Measurements from ENCODE around the gene GRK5.
A peak's percentile ranks its signal among the peaks of the same experiment; 100 is the strongest.
"Not testable (repeated sequence)": the region's sequence is repeated elsewhere in the genome, so short reads cannot be mapped to it uniquely, and the experiment has no call there.

The GRK5 gene

DNA sequence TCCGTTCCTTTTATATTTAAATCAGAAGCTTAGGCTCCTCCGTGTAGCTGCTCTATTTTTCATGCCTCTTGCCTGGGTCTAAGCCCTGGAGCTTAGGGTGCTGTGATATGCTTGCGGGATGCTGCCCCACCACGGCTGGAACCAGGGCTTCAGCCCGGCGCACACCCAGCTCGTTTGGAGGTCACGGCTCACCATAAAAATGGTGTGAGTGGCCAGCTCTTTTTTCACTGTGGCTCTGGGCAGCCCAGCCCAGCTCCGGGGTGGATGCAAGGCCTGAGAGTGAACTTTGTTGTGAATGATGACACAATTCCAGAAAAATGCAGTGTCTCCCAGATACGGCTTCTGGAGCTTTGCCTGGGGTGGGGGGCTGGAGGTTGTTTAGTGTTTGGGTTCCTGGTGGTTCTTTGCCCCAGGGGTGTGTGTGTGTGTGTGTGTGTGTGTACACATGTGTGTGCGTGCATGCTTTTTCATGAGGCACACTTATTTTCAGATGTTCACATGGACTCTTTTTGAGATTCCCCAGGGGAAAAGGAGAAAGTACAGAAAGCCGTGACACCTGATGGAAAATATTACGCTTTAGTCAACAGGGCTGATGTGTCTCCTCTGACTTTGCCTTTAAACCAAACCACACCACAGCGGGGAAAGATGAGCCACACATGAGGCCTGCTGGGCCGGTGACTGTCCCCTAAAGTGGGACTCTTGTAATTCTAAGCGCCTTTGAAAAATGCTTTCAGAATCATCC lies 46.2 kb downstream of the GRK5 start:
- H3K27ac ChIP-seq (ENCODE audit: low read depth, low read length) = peak overlapping the region; percentile 58
- H3K36me3 ChIP-seq (ENCODE audit: control insufficient read depth in 1 of 2, insufficient read depth in 2 of 2, low read length in 2 of 2) = no peaks in the 10 kb centered on the region
- H3K9ac ChIP-seq (ENCODE audit: low read depth in 1 of 2, low read length in 2 of 2) = peak overlapping the region in 1 of 2 donors; percentile 55
- peaks cover 35 to 40% of the 10 kb centered on the region in 2 donors for H3K4me1 ChIP-seq (ENCODE audit: control insufficient read depth in 1 of 2, insufficient read depth in 2 of 2, low read length in 2 of 2)
- H3K4me3 ChIP-seq (ENCODE audit: low read depth in 1 of 2, low read length in 2 of 2) = no peak overlapping the region
- H3K9me3 ChIP-seq (ENCODE audit: control insufficient read depth in 1 of 2, low read length in 2 of 2) = no peaks in the 10 kb centered on the region
- no peaks in the 10 kb centered on the region for H3K27me3 ChIP-seq (ENCODE audit: control insufficient read depth in 1 of 2, insufficient read depth in 2 of 2, low read length in 2 of 2)

DNA sequence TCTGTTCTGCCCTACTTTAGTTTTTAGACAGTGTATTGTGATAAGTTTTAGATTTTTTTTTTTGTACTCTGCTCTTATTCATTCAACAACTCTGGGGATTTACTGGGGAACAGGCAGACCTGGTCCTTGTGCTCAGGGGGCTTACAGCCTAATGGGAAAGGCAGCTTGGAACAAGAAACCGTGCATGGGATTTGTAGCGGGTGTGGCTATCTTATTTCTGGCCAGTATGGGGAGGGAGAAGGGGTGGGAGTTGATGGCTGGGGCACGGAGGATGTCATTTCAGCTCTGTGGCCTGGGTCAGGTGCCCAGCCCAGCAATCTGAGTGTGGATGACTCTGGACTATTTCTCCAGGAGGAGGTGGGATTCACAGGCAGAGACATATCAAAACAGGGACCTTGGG lies 47.0 kb downstream of the GRK5 start:
- Histone ChIP-seq H3K4me3 (ENCODE audit: low read depth in 1 of 2, low read length in 2 of 2) (no peak overlapping the region), H3K36me3 (ENCODE audit: control insufficient read depth in 1 of 2, insufficient read depth in 2 of 2, low read length in 2 of 2) (no peaks in the 10 kb centered on the region), H3K9me3 (ENCODE audit: control insufficient read depth in 1 of 2, low read length in 2 of 2) (no peaks in the 10 kb centered on the region), H3K4me1 (ENCODE audit: control insufficient read depth in 1 of 2, insufficient read depth in 2 of 2, low read length in 2 of 2) (peaks cover 35 to 40% of the 10 kb centered on the region in 2 donors), H3K9ac (ENCODE audit: low read depth in 1 of 2, low read length in 2 of 2) (no peak overlapping the region), H3K27me3 (ENCODE audit: control insufficient read depth in 1 of 2, insufficient read depth in 2 of 2, low read length in 2 of 2) (no peaks in the 10 kb centered on the region), H3K27ac (ENCODE audit: low read depth, low read length) (peak overlapping the region; percentile 58)

DNA sequence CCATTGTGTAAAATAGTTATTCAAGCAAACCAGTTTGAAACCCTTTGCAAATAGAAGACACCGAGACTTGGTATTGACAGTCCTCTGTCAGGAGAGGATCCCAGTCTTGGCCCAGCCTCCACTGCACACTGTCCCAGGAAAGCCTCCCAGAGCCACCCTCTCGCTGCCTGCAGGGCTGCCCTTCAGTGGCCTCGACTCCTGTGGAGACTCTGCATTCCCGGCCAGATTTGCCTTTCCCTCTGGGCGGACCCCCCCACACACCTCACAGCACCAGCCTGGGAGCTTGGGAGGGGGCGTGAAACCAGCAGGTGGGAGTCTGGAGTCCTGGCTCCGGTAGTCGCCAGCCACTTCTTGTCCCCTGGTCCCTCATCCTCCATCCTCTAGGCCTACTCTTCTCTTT lies 48.7 kb downstream of the GRK5 start:
- Histone ChIP-seq H3K9ac (ENCODE audit: low read depth in 1 of 2, low read length in 2 of 2) (no peak overlapping the region), H3K27ac (ENCODE audit: low read depth, low read length) (no peak overlapping the region), H3K4me3 (ENCODE audit: low read depth in 1 of 2, low read length in 2 of 2) (no peak overlapping the region), H3K9me3 (ENCODE audit: control insufficient read depth in 1 of 2, low read length in 2 of 2) (no peaks in the 10 kb centered on the region), H3K4me1 (ENCODE audit: control insufficient read depth in 1 of 2, insufficient read depth in 2 of 2, low read length in 2 of 2) (peaks cover 31 to 40% of the 10 kb centered on the region in 2 donors), H3K27me3 (ENCODE audit: control insufficient read depth in 1 of 2, insufficient read depth in 2 of 2, low read length in 2 of 2) (no peaks in the 10 kb centered on the region), H3K36me3 (ENCODE audit: control insufficient read depth in 1 of 2, insufficient read depth in 2 of 2, low read length in 2 of 2) (no peaks in the 10 kb centered on the region)

DNA sequence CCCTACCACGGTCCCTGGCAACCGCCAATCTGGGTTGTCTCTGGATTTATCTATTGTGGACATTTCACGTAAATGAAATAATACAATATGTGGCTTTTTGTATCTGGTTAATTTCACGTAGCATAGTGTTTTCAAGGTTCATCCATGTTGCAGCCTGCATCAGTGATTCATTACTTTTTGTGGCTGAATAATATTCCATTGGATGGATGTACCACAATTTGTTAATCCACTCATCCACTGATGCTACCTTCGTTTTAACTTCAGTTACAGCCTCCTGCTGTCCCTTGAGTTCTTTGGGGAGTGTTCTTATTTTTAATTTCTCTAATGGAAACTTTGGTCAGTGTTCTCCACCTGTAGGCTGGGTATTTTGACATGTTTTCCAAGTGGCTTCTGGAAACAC lies 49.5 kb downstream of the GRK5 start:
- Histone ChIP-seq H3K9ac (ENCODE audit: low read depth in 1 of 2, low read length in 2 of 2) (no peak overlapping the region), H3K9me3 (ENCODE audit: control insufficient read depth in 1 of 2, low read length in 2 of 2) (no peaks in the 10 kb centered on the region), H3K4me3 (ENCODE audit: low read depth in 1 of 2, low read length in 2 of 2) (no peak overlapping the region), H3K36me3 (ENCODE audit: control insufficient read depth in 1 of 2, insufficient read depth in 2 of 2, low read length in 2 of 2) (no peaks in the 10 kb centered on the region), H3K27ac (ENCODE audit: low read depth, low read length) (no peak overlapping the region), H3K4me1 (ENCODE audit: control insufficient read depth in 1 of 2, insufficient read depth in 2 of 2, low read length in 2 of 2) (peaks cover 27 to 33% of the 10 kb centered on the region in 2 donors), H3K27me3 (ENCODE audit: control insufficient read depth in 1 of 2, insufficient read depth in 2 of 2, low read length in 2 of 2) (no peaks in the 10 kb centered on the region)

DNA sequence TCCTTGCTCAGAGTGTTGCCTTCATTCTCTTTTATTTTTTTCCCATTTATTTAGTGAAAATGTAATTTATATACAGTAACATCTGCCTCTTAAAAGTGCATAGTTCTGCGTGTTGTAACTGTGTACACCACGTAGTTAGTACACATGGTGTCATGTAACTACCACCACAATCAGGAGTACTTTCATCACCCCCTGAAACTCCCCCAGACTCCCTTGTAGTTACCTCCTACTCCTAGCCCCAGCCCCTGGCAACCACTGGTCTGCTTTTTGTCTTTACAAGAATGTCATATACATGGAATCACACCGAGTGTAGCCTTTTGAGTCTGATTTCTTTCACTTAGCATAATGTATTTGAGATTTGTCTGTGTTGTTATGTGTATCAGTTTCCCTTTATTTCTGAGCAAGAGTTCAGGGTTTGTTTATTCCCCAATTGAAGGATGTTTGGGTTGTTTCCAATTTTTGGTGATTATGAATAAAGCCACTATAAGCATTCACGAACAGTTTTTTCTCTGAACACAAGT lies 50.6 kb downstream of the GRK5 start:
- no peak overlapping the region for H3K9ac ChIP-seq (ENCODE audit: low read depth in 1 of 2, low read length in 2 of 2)
- no peaks in the 10 kb centered on the region for H3K27me3 ChIP-seq (ENCODE audit: control insufficient read depth in 1 of 2, insufficient read depth in 2 of 2, low read length in 2 of 2)
- H3K4me3 ChIP-seq (ENCODE audit: low read depth in 1 of 2, low read length in 2 of 2) = no peak overlapping the region
- no peak overlapping the region for H3K27ac ChIP-seq (ENCODE audit: low read depth, low read length)
- H3K36me3 ChIP-seq (ENCODE audit: control insufficient read depth in 1 of 2, insufficient read depth in 2 of 2, low read length in 2 of 2) = no peaks in the 10 kb centered on the region
- H3K9me3 ChIP-seq (ENCODE audit: control insufficient read depth in 1 of 2, low read length in 2 of 2) = no peaks in the 10 kb centered on the region
- peaks cover 17 to 22% of the 10 kb centered on the region in 2 donors for H3K4me1 ChIP-seq (ENCODE audit: control insufficient read depth in 1 of 2, insufficient read depth in 2 of 2, low read length in 2 of 2)

DNA sequence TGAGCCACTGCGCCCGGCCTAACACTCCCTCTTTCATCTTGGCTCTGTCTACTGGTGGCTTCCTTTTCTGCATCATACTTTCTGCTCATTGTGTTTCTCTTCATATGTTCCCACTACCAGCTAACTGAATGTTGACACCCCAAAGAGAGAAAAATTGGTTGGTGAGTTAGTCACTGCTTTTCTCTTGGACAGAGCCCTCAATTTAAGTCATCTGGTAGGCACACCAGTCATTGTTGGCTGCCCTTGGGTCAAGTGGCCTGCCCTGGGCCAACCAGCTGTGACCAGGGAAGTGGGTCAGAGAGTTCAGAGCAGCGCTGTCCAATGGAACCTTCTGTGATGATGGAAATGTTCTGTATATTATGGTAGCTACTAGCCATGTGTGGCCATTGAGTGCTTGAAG lies 52.0 kb downstream of the GRK5 start:
- Histone ChIP-seq H3K4me3 (ENCODE audit: low read depth in 1 of 2, low read length in 2 of 2) (no peak overlapping the region), H3K9me3 (ENCODE audit: control insufficient read depth in 1 of 2, low read length in 2 of 2) (no peaks in the 10 kb centered on the region), H3K36me3 (ENCODE audit: control insufficient read depth in 1 of 2, insufficient read depth in 2 of 2, low read length in 2 of 2) (no peaks in the 10 kb centered on the region), H3K27ac (ENCODE audit: low read depth, low read length) (no peak overlapping the region), H3K4me1 (ENCODE audit: control insufficient read depth in 1 of 2, insufficient read depth in 2 of 2, low read length in 2 of 2) (peaks cover 8 to 13% of the 10 kb centered on the region in 2 donors), H3K27me3 (ENCODE audit: control insufficient read depth in 1 of 2, insufficient read depth in 2 of 2, low read length in 2 of 2) (no peaks in the 10 kb centered on the region), H3K9ac (ENCODE audit: low read depth in 1 of 2, low read length in 2 of 2) (no peak overlapping the region)

DNA sequence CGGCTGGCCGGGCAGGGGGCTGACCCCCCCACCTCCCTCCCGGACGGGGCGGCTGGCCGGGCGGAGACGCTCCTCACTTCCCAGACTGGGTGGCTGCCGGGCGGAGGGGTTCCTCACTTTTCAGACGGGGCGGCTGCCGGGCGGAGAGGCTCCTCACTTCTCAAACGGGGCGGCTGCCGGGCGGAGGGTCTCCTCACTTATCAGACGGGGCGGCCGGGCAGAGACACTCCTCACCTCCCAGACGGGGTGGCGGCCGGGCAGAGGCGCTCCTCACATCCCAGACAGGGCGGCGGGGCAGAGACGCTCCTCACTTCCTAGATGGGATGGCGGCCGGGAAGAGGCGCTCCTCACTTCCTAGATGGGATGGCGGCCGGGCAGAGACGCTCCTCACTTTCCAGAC lies 53.6 kb downstream of the GRK5 start:
- peaks cover 10 to 11% of the 10 kb centered on the region in 2 donors for H3K4me1 ChIP-seq (ENCODE audit: control insufficient read depth in 1 of 2, insufficient read depth in 2 of 2, low read length in 2 of 2)
- not testable (repeated sequence) for H3K27me3 ChIP-seq (ENCODE audit: control insufficient read depth in 1 of 2, insufficient read depth in 2 of 2, low read length in 2 of 2); H3K27ac ChIP-seq (ENCODE audit: low read depth, low read length); H3K4me3 ChIP-seq (ENCODE audit: low read depth in 1 of 2, low read length in 2 of 2); H3K9ac ChIP-seq (ENCODE audit: low read depth in 1 of 2, low read length in 2 of 2); H3K9me3 ChIP-seq (ENCODE audit: control insufficient read depth in 1 of 2, low read length in 2 of 2); H3K36me3 ChIP-seq (ENCODE audit: control insufficient read depth in 1 of 2, insufficient read depth in 2 of 2, low read length in 2 of 2)

DNA sequence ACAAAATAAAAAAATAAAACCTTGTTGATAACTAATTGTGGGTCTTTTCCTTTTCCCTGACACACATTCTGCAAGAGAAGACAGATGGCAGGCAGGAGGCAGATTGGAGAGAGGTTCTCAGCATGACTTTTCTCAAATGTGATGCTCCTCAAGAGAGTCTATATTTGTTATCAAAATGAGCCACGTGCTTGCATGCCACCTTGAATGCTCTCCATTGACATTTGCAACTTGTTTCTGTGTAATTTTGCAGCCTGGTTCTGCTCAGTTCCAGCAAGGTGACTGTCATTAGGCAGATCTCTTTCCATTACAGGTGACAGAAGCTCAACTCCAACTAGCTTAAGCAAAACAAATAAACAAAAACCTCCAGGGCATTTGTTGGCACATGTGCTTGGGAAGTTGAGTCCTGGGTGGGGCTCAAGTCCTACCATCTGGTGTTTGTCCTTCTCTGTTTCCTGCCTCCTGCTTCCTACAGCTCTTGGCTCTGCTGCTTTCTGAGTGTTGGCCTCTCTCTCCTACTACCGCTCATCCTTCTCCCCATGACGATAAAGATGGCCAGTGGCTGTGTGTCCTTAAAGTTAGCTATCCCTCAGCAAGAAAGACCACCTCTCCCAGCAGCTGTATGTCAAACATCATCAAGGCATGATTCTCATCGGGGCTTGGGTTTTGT lies 56.7 kb downstream of the GRK5 start:
- no peaks in the 10 kb centered on the region for H3K9me3 ChIP-seq (ENCODE audit: control insufficient read depth in 1 of 2, low read length in 2 of 2)
- H3K27me3 ChIP-seq (ENCODE audit: control insufficient read depth in 1 of 2, insufficient read depth in 2 of 2, low read length in 2 of 2) = no peaks in the 10 kb centered on the region
- peak overlapping the region in 1 of 2 donors; percentile 11 for H3K9ac ChIP-seq (ENCODE audit: low read depth in 1 of 2, low read length in 2 of 2)
- H3K4me1 ChIP-seq (ENCODE audit: control insufficient read depth in 1 of 2, insufficient read depth in 2 of 2, low read length in 2 of 2) = peaks cover 24% of the 10 kb centered on the region in 2 donors
- H3K4me3 ChIP-seq (ENCODE audit: low read depth in 1 of 2, low read length in 2 of 2) = no peak overlapping the region
- H3K36me3 ChIP-seq (ENCODE audit: control insufficient read depth in 1 of 2, insufficient read depth in 2 of 2, low read length in 2 of 2) = no peaks in the 10 kb centered on the region
- peak overlapping the region; percentile 3 for H3K27ac ChIP-seq (ENCODE audit: low read depth, low read length)

DNA sequence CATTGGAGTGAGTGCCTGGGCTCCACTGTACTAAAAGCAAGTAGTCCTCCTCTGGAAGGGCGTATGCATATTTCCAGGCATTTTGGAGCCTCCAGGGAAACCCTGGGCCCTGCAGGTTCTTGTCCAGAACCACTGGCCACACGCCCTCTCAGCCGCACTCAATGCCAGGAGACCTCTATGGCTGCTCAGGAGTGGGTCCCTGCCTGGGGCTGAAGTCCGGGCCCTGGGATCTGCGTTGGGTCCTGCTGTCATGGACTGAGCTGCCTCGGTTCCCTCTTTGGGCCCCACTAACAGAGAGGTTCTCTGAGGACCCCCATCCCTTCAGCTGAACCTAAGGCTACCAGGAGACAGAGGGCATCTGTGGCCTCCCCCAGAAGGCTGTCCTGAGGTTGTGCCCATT lies 58.3 kb downstream of the GRK5 start:
- no peak overlapping the region for H3K27ac ChIP-seq (ENCODE audit: low read depth, low read length)

DNA sequence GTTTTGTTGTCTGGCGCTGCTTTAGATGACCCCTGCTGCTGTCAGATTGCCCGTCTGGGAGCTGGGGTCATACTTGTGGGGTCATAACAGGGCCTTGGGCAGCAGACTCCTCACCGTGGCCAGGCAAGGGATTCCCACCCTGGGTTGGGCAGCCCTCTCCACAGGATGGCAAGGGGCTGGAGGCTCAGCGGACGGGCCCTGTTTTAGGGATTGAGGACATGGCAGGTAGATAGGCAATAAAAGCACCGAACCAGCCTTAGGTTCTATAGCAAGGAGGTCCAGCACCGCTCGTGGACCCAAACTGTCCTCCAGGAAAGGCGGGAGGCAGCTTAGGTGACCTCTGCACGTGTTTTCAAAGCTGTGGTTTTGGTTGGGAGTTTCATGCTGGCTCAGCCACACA lies 60.0 kb downstream of the GRK5 start:
- H3K4me3 ChIP-seq (ENCODE audit: low read depth in 1 of 2, low read length in 2 of 2) = no peak overlapping the region
- peaks cover 55 to 56% of the 10 kb centered on the region in 2 donors for H3K4me1 ChIP-seq (ENCODE audit: control insufficient read depth in 1 of 2, insufficient read depth in 2 of 2, low read length in 2 of 2)
- H3K9ac ChIP-seq (ENCODE audit: low read depth in 1 of 2, low read length in 2 of 2) = no peak overlapping the region
- no peaks in the 10 kb centered on the region for H3K27me3 ChIP-seq (ENCODE audit: control insufficient read depth in 1 of 2, insufficient read depth in 2 of 2, low read length in 2 of 2)
- H3K36me3 ChIP-seq (ENCODE audit: control insufficient read depth in 1 of 2, insufficient read depth in 2 of 2, low read length in 2 of 2) = no peaks in the 10 kb centered on the region
- no peaks in the 10 kb centered on the region for H3K9me3 ChIP-seq (ENCODE audit: control insufficient read depth in 1 of 2, low read length in 2 of 2)
- H3K27ac ChIP-seq (ENCODE audit: low read depth, low read length) = no peak overlapping the region

More for the DNA sequence above, 58.3 kb downstream of the GRK5 start:
- Histone ChIP-seq H3K9me3 (ENCODE audit: control insufficient read depth in 1 of 2, low read length in 2 of 2) (no peaks in the 10 kb centered on the region), H3K27me3 (ENCODE audit: control insufficient read depth in 1 of 2, insufficient read depth in 2 of 2, low read length in 2 of 2) (no peaks in the 10 kb centered on the region), H3K4me1 (ENCODE audit: control insufficient read depth in 1 of 2, insufficient read depth in 2 of 2, low read length in 2 of 2) (peaks cover 38 to 40% of the 10 kb centered on the region in 2 donors), H3K36me3 (ENCODE audit: control insufficient read depth in 1 of 2, insufficient read depth in 2 of 2, low read length in 2 of 2) (no peaks in the 10 kb centered on the region), H3K9ac (ENCODE audit: low read depth in 1 of 2, low read length in 2 of 2) (no peak overlapping the region), H3K4me3 (ENCODE audit: low read depth in 1 of 2, low read length in 2 of 2) (no peak overlapping the region)
